GM08714 (cell line): ENCODE data around the gene TBC1D9B.
"Not testable (repeated sequence)": the region's sequence is repeated elsewhere in the genome, so short reads cannot be mapped to it uniquely, and the experiment has no call there.

Experiments
- H3K4me3 ChIP-seq: fragments of 200-500 bp; sonication (Bioruptor generic); 2 replicates; pipeline ENCODE4 v1.5.1; 2014; ENCODE audit warnings: mild to moderate bottlenecking, low read length, inconsistent platforms
- ZNF274 ChIP-seq: IDR thresholded peaks from 2 replicates; pipeline ENCODE4 v1.6.1; 2012; ENCODE audit warnings: mild to moderate bottlenecking, low read depth, low read length

Gene TBC1D9B

GRCh38 chr5:179872055-179872827 lies 35.5 kb downstream of the TBC1D9B start:
- no peak overlapping the region for H3K4me3 ChIP-seq

GRCh38 chr5:179871533-179871932 lies 36.2 kb downstream of the TBC1D9B start:
- not testable (repeated sequence) for H3K4me3 ChIP-seq

More at GRCh38 chr5:179872055-179872827, 35.5 kb downstream of the TBC1D9B start:
- no peak for TF ChIP-seq ZNF274

- no peak for TF ChIP-seq ZNF274
- H3K4me3 ChIP-seq = no peak overlapping the region
These were observed 36.7 kb downstream of the TBC1D9B start for GRCh38 chr5:179870952-179871351.

GRCh38 chr5:179870403-179870903 lies 37.2 kb downstream of the TBC1D9B start:
- no peak for TF ChIP-seq ZNF274
- no peak overlapping the region for H3K4me3 ChIP-seq

GRCh38 chr5:179869641-179870402 lies 37.9 kb downstream of the TBC1D9B start:
- TF ChIP-seq ZNF274 = no peak

GRCh38 chr5:179869101-179869500 lies 38.6 kb downstream of the TBC1D9B start:
- TF ChIP-seq ZNF274 = no peak
- H3K4me3 ChIP-seq = no peak overlapping the region

More at GRCh38 chr5:179869641-179870402, 37.9 kb downstream of the TBC1D9B start:
- no peak overlapping the region for H3K4me3 ChIP-seq

- no peak overlapping the region for H3K4me3 ChIP-seq
- TF ChIP-seq ZNF274 = no peak
These were observed 39.2 kb downstream of the TBC1D9B start for GRCh38 chr5:179868541-179868940.

GRCh38 chr5:179867476-179867875 lies 40.2 kb downstream of the TBC1D9B start:
- H3K4me3 ChIP-seq = no peak overlapping the region
- no peak for TF ChIP-seq ZNF274

- no peak for TF ChIP-seq ZNF274
These were observed 40.6 kb downstream of the TBC1D9B start for GRCh38 chr5:179867079-179867465.

GRCh38 chr5:179866241-179867078 lies 41.2 kb downstream of the TBC1D9B start:
- no peak for TF ChIP-seq ZNF274
- H3K4me3 ChIP-seq = no peak overlapping the region

More at GRCh38 chr5:179867079-179867465, 40.6 kb downstream of the TBC1D9B start:
- H3K4me3 ChIP-seq = no peak overlapping the region

- H3K4me3 ChIP-seq = no peak overlapping the region
- no peak for TF ChIP-seq ZNF274
These were observed 42.0 kb downstream of the TBC1D9B start for GRCh38 chr5:179865491-179866240.

- no peak for TF ChIP-seq ZNF274
- no peak overlapping the region for H3K4me3 ChIP-seq
These were observed 43.0 kb downstream of the TBC1D9B start for GRCh38 chr5:179864686-179865085.

GRCh38 chr5:179863449-179864085 lies 44.1 kb downstream of the TBC1D9B start:
- no peak for TF ChIP-seq ZNF274
- no peak overlapping the region for H3K4me3 ChIP-seq
